ENCODE data around the gene CCL3. TPM values are rescaled to one million over a fixed set of nuclear protein-coding genes. Genes with fewer than 3 reads are reported as not detected.

The CCL3 gene
- total and polyA plus RNA-seq, 2 of the 4 experiments (the other 2 are of a cell fraction), result not detected

DNA sequence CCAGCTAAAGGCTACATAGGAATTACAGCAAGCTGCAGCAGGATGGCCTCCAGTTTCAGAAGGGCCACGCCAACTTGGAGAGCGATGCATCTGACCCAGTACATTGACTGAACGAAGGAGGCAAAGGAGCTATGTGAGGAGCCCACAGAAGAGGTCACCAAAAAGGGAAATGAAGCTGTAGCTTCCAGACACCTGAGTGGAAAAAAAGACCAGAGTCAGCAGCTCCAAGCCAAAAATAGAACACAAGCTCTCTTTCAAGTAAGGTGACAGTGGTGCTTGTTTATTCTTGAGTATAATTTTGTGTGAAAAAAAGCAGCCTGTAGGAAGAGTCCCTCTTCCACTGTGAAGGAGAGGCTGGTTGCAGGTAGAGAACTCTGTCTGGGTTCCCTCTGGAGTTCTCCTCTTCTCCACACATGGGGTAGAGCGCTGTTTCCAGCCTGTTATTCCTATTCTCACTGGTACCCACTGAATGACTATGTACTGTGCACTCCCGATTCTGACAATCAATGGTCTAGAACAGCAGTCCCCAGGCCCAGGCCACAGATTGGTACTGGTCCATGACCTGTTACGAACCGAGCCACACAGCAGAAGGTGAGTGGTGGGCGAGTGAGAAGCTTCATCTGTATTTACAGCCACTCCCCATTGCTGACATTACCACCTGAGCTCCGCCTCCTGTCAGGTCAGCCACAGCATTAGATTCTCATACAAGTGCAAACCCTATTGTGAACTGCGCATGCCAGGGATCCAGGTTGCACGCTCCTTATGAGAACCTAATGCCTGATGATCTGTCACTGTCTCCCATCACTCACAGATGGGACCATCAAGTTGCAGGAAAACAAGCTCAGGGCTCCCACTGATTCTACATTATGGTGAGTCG is 28.8 kb upstream of the CCL3 start:
- Histone ChIP-seq H3K79me1 (ENCODE audit: low read depth in 1 of 2, low read length in 2 of 2) (no peaks in the 10 kb centered on the region), H3K4me3 (ENCODE audit: insufficient read depth, low read depth, low read length) (no peak overlapping the region), H2BK5ac (ENCODE audit: low read depth, low read length, poor library complexity, severe bottlenecking) (no peak overlapping the region), H3K27me3 (ENCODE audit: control insufficient read depth, insufficient read depth, low read length) (no peaks in the 10 kb centered on the region), H2BK120ac (ENCODE audit: low read depth, low read length) (no peak overlapping the region), H3K9me1 (ENCODE audit: insufficient read depth, low read length) (no peaks in the 10 kb centered on the region), H3K18ac (ENCODE audit: low read depth, low read length) (no peak overlapping the region), H3K27ac (ENCODE audit: insufficient read depth, low read length) (no peak overlapping the region), H4K91ac (ENCODE audit: insufficient read depth, low read depth, low read length) (no peak overlapping the region), H2BK20ac (ENCODE audit: low read depth, low read length) (no peak overlapping the region), H4K5ac (ENCODE audit: low read depth, low read length) (no peak overlapping the region), H4K8ac (ENCODE audit: low read depth in 2 of 2, low read length in 2 of 2) (no peak overlapping the region), H3K23ac (ENCODE audit: low read depth, low read length) (no peak overlapping the region), H2AFZ (replicated peaks; ENCODE audit: low read length, poor library complexity) (no peak overlapping the region), H2AK9ac (replicated peaks; ENCODE audit: low read depth, low read length, poor library complexity) (no peak overlapping the region), H3K4me1 (ENCODE audit: control insufficient read depth, insufficient read depth, low read length) (no peaks in the 10 kb centered on the region), H3K36me3 (ENCODE audit: control insufficient read depth, insufficient read depth, low read length) (no peaks in the 10 kb centered on the region), H3K9me3 (ENCODE audit: control insufficient read depth, insufficient read depth, low read length) (no peaks in the 10 kb centered on the region), H4K20me1 (ENCODE audit: insufficient read depth, low read length) (no peaks in the 10 kb centered on the region), H3K56ac (ENCODE audit: extremely low read depth, insufficient read depth, low read length) (no peak overlapping the region), H3K4ac (ENCODE audit: low read depth, low read length) (no peak overlapping the region), H2AK5ac (ENCODE audit: low read depth, low read length) (no peak overlapping the region), H3K9ac (ENCODE audit: low read depth, low read length) (no peak overlapping the region), H2BK15ac (ENCODE audit: low read depth, low read length) (no peak overlapping the region), H3K14ac (replicated peaks; ENCODE audit: low read depth, low read length) (no peak overlapping the region), H3K4me2 (ENCODE audit: low read depth, low read length) (no peak overlapping the region)
- BruUV-seq (replicated peaks), result no TSS peak
- ChIA-PET POLR2A (ENCODE audit: unreplicated experiment) (no interaction called here), CTCF (interaction anchor here (1.2 to 1.3 kb wide), 2 partner anchors 9 to 30 kb away, joined by 3 to 4 read pairs; no protein-coding TSS in a partner anchor)
- in situ Hi-C loops (cut with MboI; ENCODE audit: low sequenced_read_pairs) (no loop called here), intact Hi-C loops (cut with micrococcal nuclease) (no loop called here), dilution Hi-C loops (cut with HindIII; ENCODE audit: low sequenced_read_pairs, unreplicated experiment) (no loop called here)
- ATAC-seq (ENCODE audit: low read depth) (no peak), DNase-seq (no peak)
- 67% methylated on average over 7 of the region's 12 CpGs; no CpG with 5 or more reads in 1 of the 2 experiments for WGBS, 2 experiments (ENCODE audit: extremely low coverage in 2 of 2, insufficient read length in 1 of 2)
- TF ChIP-seq RCOR1 (IDR thresholded peaks at IDR 0.05; ENCODE audit: insufficient replicate concordance, low read length), result no peak
- TF ChIP-seq, protein P1, sequence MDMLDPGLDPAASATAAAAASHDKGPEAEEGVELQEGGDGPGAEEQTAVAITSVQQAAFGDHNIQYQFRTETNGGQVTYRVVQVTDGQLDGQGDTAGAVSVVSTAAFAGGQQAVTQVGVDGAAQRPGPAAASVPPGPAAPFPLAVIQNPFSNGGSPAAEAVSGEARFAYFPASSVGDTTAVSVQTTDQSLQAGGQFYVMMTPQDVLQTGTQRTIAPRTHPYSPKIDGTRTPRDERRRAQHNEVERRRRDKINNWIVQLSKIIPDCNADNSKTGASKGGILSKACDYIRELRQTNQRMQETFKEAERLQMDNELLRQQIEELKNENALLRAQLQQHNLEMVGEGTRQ (IDR thresholded peaks at IDR 0.05; ENCODE audit: low read depth, low read length), result no peak
- TF ChIP-seq, protein P2, sequence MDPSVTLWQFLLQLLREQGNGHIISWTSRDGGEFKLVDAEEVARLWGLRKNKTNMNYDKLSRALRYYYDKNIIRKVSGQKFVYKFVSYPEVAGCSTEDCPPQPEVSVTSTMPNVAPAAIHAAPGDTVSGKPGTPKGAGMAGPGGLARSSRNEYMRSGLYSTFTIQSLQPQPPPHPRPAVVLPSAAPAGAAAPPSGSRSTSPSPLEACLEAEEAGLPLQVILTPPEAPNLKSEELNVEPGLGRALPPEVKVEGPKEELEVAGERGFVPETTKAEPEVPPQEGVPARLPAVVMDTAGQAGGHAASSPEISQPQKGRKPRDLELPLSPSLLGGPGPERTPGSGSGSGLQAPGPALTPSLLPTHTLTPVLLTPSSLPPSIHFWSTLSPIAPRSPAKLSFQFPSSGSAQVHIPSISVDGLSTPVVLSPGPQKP (IDR thresholded peaks at IDR 0.05; ENCODE audit: borderline replicate concordance, low read depth, low read length), result no peak
- TF ChIP-seq SMC3 (IDR thresholded peaks at IDR 0.05; ENCODE audit: low read depth, low read length), result no peak
- TF ChIP-seq MXI1 (IDR thresholded peaks at IDR 0.05; ENCODE audit: borderline replicate concordance, low read depth, low read length), result no peak
- no peak for TF ChIP-seq CHD1 (IDR thresholded peaks at IDR 0.05; ENCODE audit: low read depth, low read length)
- TF ChIP-seq BHLHE40 (IDR thresholded peaks at IDR 0.05; ENCODE audit: low read depth, low read length), result no peak
- no peak for TF ChIP-seq MAZ (IDR thresholded peaks at IDR 0.05; ENCODE audit: borderline replicate concordance, low read depth, low read length)
- TF ChIP-seq RFX5 (IDR thresholded peaks at IDR 0.05; ENCODE audit: low read depth, low read length), result no peak
- TF ChIP-seq NFE2L2 (IDR thresholded peaks at IDR 0.05; ENCODE audit: low read depth, low read length), result no peak
- TF ChIP-seq FOS (IDR thresholded peaks at IDR 0.05; ENCODE audit: low read depth, low read length), result no peak
- no peak for TF ChIP-seq RAD21 (IDR thresholded peaks at IDR 0.05; ENCODE audit: low read length)
- no peak for TF ChIP-seq CEBPB (IDR thresholded peaks at IDR 0.05; ENCODE audit: low read depth, low read length)
- TF ChIP-seq MAFK (IDR thresholded peaks at IDR 0.05; ENCODE audit: low read depth, low read length), result no peak
- TF ChIP-seq POLR2A (IDR thresholded peaks at IDR 0.05; ENCODE audit: low read depth, low read length), result no peak
